Activated naive CD4-positive, alpha-beta T cell treated with Interleukin-2 at 50 U/mL for 16 hours (primary cell): ENCODE results near the gene PHACTR4.
"Not testable (repeated sequence)": the region's sequence is repeated elsewhere in the genome, so short reads cannot be mapped to it uniquely, and the experiment has no call there.

Source experiments
- DNase-seq: peaks from one replicate; pipeline ENCODE4 v3.0.0-alpha.2; 2020

The PHACTR4 gene

DNA sequence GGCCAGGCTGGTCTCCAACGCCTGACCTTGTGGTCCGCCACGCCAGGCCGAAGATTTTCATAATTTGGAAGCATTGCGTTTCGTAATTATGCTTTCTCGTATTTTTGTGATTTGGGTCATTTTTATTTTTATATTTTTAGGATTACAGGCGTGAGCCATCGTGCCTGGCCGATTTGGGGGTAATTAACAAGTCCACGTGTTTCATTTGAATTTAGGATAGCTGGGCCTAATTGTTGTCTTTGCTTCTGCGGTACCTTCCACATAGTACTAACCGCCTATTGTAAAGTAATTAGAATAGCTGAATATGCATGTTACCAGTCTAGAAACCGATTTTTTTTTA lies 137.3 kb downstream of the PHACTR4 start:
- DNase-seq, result no peak

DNA sequence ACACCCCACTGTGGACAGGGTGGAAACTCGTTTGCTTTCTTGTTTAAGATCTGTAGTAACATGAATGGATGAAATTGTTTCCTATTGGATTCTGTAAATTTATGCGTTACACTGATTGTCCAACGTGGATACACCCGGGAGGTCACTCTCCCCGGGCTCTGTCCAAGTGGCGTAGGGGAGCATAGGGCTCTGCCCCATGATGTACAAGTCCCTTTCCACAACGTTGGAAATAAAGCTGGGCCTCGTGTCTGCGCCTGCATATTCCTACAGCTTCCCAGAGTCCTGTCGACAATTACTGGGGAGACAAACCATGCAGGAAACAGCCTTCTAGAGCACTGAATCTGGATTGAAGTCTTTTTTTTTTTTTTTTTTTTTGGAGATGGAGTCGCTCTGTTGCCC lies 137.7 kb downstream of the PHACTR4 start:
- peak; percentile 49 for DNase-seq

DNA sequence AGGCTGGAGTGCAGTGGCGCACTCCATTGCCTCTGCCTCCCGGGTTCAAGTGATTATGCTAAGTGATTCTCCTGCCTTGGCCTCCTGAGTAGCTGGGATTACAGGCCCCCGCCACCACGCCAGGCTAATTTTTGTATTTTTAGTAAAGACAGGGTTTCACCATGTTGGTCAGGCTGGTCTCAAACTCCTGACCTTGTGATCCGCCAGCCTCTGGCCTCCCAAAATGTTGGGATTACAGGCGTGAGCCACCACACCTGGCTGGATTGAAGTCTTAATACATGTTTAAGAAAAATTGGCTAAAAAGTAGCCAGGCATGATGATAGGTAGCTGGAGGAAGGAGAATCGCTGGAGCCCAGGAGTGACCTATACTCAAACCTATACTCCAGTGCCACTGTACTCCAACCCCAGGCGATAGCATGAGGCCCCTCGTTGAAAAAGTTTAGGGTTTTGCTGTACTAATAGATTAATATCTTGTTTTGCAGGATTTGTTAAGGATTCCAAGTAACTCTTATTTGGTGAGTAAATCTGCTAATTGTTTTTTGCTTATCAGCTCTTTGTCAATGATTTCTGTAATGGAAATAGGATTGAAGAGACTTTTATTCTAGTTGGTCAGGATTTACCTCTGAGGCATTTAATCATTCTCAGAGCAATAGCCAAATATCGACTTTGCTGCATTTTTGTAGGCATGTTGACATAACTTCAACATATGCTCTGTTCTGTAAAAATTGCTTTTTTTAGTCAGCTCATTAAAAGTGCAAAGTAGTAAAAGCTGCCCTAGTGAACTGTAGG lies 138.3 kb downstream of the PHACTR4 start:
- peak; percentile 36 for DNase-seq

DNA sequence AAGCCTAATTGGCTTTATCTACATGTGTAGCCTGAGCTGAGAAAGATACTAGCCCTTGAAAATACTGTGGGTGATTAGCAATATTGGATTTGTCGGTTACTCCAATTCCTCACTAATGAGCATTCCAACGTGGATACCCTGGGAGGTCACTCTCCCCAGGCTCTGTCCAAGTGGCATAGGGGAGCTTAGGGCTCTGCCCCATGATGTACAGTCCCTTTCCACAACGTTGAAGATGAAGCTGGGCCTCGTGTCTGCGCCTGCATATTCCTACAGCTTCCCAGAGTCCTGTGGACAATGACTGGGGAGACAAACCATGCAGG lies 138.9 kb downstream of the PHACTR4 start:
- DNase-seq, result peak; percentile 31

DNA sequence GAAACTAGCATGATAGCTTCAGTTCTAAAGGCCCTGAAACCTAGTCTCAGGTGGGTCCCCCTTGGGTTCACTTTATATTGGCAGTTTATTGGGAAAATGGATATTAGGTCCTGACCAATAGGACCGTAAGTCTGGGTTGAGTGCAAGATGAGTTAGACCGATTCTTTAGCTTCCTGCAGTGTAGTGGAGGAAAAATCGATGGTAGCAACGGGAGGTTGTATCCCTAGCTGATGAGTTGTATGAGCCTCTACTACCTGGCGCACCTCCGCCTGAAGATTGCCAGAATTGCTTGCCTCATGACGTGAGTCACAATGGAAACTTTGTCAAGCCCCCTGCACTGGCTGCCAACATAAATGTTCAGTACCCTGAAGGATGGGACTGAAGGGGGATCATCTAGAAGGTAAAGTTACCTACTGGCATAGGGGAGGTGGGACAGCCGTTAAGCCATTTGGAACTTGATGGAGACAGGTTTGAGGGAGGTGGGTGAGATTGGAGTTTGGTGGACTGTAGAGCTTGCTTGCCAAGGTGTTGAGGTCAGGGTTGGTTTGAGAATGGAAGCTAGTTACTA lies 140.2 kb downstream of the PHACTR4 start:
- DNase-seq, result peak; percentile 54

DNA sequence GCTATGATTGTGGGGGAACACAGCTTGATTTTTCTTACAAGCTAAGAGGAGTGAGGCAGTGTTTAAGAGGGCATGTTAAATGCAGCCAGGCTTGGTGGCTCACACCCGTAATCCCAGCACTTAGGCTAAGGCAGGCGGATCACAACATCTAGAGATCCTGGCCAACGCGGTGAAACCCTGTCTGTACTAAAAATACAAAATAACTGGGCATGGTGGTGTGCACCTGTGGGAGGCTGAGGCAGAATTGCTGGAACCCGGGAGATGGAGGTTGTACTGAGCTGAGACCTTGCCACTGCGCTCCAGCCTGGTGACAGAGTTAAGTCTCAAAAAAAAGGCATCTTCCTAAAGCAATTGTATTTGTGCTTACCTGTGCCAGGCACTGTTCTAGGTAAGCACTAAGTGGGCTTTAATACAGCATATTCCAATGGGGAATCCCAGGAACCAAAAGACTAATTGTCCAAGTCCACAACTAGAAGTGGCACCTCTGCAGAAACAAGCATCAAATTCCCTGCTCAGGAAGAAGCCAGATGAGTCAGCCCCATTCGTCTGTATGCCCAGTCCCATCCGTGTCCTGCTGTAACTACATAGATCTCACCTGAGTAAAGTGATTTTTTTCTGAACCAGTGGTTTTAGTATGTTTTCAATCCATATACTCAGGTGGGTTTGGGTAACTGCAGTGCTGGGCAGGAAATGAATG lies 140.9 kb downstream of the PHACTR4 start:
- DNase-seq, result peak; percentile 37

DNA sequence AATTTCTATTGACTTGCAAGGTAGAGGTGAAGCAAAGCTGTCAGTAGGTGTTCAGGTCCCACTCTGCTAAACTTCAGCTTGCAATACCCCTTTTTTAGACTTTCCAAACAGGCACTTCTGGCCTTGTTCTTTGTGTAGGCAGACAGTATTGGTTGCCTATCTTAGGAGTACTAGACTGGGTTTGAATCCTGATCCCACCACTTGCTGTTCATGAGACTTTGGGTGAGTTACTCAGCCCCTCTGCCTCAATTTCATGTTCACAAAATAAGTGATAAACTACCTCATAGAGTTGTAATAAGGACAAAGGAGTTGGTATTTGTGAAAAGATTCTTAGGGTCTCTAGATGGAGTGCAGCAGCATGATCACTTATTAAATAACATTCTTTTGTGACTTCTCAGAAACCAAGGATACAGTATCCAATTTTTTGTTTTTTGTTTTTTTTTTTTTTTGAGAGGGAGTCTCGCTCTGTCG lies 141.5 kb downstream of the PHACTR4 start:
- DNase-seq, result no peak

DNA sequence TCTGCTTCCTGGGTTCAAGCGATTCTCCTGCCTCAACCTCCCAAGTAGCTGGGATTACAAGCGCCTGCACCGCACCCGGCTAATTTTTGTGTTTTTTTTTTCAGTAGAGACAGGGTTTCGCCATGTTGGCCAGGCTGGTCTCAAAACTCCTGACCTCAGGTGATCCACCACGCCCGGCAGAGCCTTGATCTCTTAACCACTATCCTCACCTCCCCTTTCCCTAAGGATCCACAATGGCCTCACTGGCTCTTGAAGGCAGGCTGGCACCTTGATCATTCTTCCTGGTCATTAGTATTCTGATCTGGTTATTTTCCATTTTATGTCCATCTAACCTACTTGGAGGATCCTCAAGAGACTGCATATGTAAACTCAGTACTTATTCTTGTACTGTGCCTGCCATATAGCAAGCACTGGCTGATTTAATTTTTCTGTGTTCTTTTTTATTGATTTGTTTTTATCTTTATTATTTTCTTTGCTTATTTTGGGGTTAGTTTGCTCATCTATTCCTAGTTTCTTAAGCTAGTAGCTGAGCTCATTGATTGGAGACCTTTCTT lies 142.6 kb downstream of the PHACTR4 start:
- DNase-seq, result peak; percentile 13

DNA sequence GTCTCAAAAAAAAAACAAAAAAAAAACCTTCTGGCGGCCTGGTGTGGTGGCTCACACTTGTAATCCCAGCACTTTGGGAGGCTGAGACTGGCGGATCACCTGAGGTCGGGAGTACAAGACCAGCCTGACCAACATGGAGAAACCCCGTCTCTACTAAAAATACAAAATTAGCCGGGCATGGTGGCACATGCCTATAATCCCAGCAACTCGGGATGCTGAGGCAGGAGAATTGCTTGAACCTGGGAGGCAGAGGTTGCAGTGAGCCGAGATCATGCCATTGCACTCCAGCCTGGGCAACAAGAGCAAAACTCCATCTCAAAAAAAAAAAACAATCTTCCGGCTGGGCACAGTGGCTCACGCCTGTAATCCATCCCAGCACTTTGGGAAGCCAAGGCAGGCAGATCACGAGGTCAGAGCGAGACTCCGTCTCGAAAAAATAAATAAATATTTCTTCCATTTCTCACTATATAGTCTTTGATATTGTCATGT lies 144.9 kb downstream of the PHACTR4 start:
- not testable (repeated sequence) for DNase-seq

DNA sequence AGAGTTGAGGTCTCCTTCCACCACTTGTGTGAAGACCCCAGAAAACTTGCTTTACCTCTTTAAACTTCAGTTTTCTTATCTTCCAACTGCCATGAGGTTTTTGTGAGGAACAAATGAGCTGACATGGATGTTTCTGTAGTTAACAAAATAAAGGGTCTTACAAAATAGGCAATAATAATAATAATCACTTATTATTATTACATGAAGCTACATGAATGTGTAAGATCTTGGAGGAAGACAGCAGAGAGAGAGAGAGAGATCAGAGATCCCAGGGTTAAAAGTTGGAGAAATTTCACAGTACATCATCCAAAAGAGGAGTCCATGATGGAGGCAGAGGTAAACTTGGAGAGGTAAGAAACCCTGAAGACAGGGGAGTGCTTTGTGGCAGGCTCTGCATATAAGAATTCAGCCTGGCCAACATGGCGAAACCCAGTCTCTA lies 147.0 kb downstream of the PHACTR4 start:
- DNase-seq, result no peak

DNA sequence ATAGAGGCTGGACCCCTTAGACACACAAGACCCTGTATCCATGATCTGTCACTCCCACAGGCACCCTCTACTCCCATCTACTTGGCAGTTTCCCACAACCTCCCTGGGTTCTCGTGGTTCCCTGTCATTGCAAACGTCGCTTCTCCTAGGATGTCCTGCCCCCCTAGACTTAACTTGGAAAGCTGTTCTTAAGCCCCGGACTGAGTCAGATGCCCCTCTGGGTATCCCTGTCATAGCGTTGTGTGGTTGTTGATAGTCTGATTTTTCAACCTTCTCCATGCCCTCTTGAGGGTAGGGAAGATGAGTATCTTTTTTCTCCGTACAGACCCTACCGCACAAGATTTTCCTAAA lies 148.1 kb downstream of the PHACTR4 start:
- DNase-seq, result no peak

DNA sequence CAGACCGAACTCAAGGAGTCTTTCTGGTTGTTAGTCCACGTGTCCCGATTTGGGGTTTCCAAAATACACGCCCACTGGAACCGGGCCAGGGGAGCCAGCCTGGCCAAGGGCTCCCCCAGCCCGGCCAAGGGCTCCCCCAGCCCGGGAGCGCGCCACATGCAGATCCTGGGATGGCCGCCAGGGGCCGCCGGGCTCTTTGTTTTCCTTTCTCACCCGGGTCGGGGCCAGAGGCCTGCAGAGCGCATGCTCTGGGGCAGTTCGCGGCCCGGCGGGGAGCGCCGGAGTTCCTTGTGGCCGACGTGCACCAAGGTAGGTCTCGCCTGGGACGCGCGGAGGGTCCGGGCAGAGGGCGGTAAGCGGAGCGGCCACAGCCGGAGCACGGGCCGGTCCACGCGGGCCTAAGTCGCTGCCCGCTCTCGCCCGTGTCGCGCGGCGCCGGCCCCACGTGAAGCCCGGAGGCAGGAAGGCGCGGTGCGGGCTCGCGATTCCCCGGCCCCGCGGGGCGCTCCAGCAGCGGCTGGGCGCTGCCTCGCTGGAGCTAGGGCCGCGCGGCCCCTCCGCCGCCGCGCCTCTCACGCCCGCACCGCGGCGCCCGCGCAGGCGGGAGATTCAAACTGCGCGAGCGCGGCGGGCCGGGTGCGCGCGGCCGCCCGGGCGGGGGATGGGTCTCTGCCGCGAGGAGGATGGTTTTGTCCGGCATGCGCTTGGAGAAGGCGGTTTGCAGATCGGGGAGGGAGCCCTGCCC lies 148.6 kb downstream of the PHACTR4 start:
- peak; percentile 91 for DNase-seq

DNA sequence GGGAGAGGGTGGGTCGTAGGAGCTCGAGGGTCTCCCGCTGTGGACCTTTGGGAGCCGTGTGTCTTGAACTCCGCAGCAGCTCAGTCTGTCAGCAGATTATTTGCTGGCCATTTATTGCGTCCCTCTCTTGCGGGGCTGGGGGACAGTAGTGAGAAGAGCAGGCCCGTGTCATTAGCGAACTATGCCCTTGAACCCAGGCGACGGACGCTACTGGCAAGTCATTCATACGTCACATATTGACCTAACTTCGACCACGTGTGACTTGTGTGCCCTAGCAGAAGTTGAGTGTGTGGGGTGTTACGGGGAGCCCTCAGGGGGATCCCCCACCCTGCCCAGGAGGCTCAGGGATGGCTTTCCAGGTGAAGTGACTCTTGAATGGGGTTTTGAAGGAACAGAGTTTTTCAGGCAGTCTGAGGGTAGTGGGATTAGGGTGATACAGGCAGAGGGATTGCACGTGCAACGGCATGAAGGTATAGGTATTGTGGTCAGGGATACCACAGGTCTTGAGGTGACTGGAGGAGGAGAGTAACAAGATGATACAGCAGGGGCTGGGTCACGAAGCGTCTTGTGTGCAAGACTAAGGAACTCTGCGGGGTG lies 149.3 kb downstream of the PHACTR4 start:
- DNase-seq, result peak; percentile 48

DNA sequence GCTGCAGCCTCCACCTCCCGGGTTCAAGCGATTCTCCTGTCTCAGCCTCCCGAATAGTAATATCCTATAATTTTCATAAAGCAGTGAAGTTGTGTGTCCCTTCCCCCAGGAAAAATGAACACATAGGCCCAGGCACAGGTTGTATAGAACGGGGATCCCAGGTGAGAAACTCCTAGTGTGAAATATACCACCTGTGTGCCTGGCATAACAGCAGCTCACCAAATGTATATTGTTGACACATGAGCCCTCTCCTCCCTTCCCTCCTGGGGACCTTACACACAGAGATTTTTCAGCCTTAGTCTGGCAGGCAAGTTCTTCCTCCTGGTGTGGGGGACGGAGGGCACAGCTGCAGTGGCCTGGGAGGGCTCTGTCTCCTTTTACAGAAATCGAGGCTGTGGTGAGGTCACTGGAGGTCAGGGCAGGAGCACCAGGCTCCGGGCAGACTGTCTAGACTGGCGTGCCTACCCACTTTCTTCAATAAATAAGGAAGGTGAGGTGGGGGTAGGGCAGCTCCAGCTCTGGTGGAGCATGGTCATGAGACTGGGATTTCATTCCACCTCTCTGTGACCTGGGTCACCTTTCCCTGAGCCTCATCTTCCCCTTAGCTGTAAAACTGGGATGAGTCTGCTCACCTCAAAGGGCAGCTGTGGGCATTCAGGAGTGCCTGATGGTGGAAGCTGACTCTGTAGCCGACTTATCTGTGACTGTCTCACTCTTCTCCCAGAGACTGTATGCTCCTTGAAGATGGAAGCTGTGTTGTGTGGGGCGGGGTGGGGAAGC lies 150.6 kb downstream of the PHACTR4 start:
- DNase-seq, result no peak

DNA sequence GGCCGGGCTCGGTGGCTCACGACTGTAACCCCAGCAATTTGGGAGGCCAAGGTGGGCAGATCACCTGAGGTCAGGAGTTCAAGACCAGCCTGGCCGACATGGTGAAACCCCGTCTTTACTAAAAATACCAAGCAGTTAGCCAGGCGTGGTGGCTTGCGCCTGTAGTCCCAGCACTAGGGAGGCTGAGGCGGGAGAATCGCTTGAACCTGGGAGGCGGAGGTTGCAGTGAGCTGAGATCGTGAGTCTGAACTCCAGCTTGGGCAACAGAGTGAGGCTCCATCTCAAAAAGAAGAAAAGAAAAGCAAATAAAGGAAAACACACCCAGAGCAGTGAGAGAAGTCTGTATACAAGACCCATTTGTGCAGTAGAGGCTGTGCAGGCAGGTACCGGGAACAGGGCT lies 151.3 kb downstream of the PHACTR4 start:
- DNase-seq, result not testable (repeated sequence)

DNA sequence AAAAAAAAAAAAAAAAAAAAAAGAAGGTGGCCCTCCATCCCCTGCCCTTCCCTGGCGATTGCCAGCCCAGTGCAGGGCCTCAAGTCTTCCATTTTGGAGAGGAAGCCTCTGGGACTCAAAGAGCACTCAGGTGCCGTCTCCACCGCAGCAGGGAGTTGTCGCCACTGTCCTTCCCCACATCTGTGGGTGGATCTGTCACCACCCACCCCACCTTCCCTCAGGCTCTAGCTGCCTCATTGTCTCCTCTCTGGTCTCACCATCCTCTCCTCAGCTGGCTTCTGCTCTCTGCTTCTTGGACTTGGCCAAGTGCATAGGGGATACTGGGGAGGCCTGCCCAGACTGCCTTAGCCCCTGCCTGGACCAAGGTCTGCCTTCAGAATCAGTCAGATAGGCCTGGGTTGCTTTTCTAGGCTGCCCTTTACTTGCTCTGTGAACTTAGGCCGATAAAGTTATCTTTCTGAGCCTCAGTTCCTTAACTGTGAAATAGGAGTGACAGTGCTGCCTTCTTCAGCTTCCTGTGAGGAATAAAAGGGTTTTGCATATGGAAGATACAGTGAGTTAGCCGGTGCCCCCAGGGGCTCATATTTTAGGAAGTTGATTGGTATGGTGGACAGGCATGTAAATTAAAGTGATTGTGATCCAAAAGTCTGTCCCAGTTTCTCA lies 152.1 kb downstream of the PHACTR4 start:
- no peak for DNase-seq

DNA sequence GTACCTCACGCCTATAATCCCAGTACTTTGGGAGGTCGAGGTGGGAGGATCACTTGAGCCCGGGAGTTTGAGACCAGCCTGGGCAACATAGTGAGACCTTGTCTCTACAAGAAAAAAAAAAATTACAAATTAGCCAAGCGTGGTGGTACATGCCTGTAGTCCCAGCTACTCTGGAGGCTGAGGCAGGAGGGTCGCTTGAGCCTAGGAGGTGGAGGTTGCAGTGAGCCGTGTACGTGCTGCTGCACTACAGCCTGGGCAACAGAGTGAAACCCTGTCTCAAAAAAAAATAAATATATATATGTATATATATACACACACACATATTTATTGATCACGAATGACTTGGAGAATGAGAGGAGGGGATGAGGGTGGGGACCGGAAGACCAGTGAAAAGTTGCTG lies 153.0 kb downstream of the PHACTR4 start:
- not testable (repeated sequence) for DNase-seq

DNA sequence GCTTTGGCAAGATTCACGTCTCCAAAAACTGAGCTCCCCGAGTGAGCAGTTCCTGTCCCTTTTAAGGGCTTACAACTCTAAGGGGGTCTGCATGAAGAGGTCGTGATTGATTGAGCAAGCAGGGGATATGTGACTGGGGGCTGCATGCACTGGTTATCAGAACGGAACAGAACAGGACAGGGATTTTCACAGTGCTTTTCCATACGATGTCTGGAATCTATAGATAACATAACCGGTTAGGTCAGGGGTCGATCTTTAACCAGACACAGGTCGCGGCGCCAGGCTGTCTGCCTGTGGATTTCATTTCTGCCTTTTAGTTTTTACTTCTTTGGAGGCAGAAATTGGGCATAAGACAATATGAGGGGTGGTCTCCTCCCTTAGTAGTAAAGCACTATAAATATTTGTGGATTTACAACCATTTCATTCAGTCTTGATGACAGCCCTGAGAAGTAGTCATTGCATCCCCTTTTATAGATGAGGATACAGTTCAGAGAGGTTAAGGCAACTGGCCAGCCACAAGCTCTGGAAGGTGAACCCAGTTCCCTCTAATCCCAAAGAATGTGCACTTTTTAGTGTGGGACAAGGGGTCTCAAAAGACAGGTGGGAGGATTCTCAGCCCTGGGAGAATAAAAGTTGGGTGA lies 155.6 kb downstream of the PHACTR4 start:
- DNase-seq, result not testable (repeated sequence)

DNA sequence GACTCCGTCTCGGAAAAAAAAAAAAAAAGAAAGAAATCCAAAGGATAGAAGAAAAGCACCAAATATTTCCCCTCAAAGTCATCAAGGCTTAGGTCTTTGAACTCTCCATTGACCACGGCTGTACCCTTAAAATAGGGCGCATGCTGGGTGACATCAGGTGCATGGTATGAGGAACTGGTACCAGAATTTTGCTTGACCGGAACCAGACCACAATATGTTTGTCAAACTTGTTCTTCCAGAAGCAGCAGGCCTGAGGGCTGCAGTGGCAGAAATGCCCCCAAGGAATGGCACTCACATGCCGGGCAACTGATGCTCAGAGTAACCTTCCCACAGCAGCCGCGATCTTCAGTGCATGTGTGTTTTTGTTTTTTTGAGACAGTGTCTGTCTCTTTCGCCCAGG lies 157.3 kb downstream of the PHACTR4 start:
- no peak for DNase-seq

DNA sequence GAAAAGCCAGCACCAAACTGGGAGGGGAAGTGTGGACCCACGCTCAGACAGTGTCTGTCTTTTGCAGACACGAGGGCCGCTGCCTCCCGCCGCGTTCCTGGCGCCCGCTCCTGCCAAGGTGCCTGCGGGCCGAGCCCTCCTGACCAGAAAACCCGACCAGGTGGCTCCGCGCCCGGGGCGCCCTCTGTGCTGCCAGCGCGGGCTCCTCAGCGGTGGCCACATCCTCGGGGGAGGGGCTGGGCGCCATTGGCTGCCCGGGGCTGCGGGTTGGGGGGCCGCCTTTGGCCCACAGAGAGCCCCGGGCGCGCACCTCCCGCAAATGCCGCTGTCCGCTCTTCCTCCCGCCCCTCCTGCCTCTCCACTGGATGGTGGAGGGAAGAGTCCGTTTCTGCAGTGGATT lies 160.9 kb downstream of the PHACTR4 start:
- no peak for DNase-seq

DNA sequence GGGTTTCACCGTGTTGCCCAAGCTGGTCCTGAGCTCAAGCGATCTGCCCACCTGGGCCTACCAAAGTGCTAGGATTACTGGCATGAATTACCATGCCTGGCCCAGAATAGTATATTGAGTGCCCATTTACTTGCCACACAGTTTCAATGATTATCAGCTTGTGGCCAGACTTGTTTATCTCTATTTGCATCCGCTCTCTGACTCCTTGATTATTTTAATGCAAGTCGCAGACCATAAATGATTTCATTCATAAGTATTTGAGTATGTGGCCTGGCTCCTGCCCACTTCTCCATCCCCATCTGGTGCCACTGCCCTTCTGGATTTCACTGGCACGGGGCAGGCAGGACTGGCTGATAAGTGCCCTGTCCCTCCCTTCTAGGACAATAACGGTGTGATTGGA lies 165.1 kb downstream of the PHACTR4 start:
- no peak for DNase-seq
